LoVo (cell line): ENCODE results near the gene MICB.
"Not testable (repeated sequence)": the region's sequence is repeated elsewhere in the genome, so short reads cannot be mapped to it uniquely, and the experiment has no call there.

ENCODE experiments used
- DNase-seq: peaks from one replicate; pipeline ENCODE4 v3.0.0-alpha.2; 2016; ENCODE audit warnings: low spot score

The MICB gene

DNA sequence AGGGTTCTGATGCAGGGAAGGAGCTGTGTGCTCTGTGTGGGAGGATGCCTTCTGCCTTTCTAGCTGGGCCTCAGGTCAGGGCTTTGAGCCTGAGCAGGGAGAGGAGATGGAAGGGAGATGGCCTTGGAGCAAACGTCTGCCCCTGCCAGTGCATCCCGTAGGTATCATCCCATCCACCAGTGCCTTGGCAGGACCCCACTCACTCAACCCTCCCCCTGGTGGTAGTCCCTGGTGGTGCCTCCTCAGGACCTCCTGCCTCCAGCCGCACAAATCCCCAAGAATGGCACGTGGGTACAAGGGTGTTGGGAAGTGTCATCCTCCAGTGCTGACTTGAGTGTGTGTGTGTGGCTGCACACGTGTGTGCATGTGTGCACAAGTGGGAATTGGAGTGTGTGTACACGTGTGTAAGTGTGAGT lies 23.1 kb upstream of the MICB start:
- no peak for DNase-seq

DNA sequence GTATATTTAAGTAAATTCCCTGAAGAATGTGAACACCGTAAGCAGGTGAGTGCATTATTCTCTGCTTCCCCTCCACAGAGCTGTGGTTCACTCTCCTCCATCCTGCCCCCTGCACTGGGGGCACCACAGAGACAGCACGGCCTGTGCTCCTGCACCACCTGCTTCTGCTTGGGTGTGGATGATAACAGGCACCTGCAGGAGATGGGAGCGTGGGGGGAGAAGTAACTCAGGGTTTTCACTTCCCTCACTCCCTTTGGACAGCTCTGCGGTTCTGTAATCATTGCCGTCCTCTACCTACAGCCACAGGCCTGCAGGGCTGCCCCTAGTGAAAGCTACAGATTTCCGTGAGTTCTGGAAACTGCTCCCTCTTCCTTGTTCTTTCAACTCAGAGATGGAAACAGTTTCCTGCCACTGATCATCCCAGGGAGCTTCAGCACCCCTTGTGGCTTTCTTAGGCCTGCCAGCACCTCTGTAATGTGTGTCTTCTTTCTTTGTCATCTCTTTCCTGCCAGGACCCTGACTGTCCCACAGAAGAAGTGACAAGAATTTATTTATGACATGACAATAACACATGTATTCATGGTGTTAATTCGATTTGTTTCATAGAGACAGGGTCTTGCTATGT lies 21.3 kb upstream of the MICB start:
- no peak for DNase-seq

DNA sequence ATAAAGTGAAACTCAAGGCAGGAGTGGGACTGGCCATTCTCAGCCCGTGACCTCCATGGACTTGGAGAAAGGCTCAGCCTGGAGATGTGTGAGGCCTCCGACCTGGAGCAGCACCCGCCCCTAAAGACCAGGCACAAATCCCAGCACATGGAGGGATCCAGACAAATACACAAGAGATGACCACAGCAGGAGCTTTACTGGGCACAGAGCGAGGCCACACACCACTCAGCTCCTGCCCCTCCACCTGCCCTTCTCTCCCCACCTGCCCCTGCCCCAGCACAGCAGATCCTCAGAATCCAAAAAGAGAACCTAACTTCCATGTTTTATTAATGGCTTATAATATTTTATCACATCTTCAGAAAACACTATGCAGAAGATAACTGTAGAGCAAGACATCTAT lies 20.4 kb upstream of the MICB start:
- DNase-seq = no peak

DNA sequence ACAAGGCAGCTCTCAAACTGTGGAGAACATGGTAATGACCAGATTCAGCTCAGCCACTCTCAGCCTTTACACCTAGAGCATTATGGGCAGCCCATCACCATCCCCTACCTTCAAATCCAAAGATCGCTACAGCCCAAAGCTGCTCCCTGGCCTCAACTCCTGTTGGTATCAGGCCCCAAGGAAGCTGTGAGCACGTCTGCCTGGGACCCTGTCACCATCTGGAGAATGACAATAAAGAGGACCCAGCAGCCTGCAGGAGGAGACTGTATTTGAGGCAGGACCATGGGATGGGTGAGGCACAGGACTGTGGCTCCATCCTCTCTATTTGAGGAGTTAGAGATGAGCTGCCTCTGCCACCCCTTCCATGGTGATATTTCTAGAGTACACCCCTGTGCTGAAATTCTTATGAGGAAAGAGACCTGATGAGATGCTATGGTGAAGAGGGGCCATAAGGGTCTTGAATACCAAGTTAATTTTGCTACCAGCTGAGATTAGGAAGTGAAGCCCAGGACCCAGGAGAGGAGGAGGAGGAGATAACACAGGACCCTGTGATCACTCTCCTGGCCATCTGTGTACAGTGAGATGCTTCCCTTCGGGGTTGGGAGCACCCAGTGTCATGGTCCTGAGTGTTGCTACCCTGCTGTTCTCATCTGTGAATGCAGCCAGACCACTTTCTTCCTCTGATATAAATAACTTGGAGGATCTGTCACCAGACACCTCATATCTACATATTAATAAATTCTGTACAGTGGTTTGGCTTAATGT lies 19.6 kb upstream of the MICB start:
- DNase-seq = no peak

DNA sequence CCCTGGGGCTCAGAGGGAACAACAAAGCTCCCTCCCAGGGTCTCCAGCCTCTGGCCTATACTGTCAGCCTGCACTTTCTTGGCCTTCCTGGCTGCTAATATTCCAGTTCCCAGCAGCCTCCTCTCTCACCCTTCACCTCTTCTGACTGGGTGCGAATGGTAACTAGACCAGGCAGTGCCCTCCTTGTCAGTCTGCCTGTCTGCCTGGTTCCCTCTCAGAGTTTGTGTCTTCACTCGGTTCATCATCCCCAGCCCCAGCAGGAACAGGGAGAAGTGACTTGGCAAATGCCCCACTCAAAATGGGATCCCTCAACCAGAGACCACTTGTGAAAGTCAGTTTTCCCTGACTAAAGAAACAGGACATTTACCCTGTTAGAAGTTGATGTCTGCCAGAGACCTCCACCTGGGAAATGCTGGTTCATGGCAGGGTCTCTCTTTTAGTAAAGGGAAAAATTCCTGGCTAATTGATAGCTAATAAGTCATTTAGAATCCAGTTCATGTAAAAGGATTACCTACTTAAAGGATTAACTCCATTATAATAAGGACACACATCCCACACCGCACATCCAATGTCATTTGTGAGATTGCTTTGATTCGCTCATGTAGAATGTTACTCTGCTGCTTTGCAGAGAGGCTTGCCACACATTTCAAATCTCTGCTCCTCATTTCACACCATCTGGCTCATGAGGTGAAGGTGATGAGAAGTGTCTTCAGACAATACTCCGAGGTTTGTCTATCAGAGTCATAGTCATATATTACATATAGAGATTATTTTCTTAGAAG lies 18.6 kb upstream of the MICB start:
- no peak for DNase-seq

DNA sequence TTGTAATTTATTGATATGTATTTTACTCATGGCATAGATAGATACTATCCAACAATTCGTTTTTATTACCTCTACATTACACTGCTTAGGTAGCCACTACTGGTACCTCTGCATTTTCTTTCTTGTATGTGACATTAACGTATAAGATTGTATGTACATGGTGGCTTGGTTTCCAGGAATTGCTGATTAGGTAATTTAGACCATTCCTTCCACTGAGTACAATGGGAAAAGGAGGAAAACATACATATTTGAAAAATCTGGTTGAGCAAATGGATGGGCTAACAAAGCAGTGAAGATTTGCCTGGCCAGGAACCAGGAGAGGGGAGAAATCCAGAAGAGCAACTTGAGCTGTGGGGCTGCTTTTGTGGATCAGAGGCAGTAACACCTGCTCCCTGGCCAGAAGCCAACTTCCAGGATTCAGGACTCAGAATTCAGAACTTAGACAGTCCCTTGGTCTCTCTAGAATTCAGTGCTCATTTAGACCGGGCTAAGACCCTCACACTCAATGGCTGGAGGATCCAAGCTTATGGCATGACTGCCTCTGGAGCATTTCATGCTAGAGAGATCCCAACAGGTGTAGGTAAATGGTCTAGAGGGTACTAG lies 17.9 kb upstream of the MICB start:
- no peak for DNase-seq

DNA sequence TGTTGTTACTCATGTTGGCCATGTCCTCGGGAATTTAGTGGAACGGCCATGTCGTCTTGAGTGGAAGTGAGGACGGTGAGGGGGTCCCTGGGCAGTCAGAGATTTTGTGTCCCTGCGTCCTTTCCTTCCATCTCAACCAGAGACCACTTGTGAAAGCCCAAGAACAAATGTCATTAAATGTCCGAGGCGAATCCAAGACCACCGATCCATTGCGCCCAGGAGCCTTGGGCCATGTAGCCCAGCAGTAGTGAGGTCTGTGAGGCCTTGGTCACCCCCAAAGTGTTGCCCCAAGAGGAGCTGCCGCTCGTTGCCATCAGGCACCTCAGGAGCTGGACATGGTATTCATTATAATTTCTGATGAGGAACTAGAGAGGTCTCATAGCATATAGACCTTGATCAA lies 17.4 kb upstream of the MICB start:
- DNase-seq = no peak

DNA sequence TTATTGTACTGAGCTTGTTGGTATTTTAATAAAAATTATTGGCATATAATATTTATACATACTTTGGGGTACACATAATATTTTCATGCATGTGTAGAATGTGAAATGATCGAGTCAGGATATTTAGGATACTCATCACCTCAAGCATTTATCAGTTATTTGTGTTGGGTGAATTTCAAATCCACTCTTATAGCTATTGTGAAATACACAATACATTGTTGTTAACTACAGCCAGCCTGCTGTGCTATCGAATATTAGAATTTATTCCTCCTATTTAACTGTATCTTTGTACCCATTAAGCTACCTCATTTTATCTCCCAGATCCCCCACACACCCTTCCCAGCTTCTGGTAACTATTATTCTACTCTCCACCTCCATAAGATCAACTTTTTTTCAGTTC lies 14.6 kb upstream of the MICB start:
- no peak for DNase-seq

DNA sequence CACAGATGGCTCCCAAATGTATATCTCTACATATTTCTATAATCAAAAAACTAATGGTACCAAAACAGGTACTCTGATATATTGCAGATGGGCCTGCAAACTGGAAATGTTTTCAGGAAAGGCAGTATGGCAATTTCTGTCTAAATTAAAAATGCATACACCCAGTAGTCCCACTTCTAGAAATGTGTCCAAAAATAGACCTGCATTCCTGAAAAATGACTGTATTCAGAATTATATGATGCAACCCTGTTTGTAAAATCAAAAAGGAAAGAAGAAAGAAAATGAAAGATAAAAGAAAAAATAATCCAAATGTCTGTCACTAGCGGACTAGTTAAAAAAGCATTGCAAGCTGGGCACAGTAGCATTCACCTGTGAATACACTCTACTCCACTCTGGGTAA lies 12.9 kb upstream of the MICB start:
- DNase-seq = no peak

DNA sequence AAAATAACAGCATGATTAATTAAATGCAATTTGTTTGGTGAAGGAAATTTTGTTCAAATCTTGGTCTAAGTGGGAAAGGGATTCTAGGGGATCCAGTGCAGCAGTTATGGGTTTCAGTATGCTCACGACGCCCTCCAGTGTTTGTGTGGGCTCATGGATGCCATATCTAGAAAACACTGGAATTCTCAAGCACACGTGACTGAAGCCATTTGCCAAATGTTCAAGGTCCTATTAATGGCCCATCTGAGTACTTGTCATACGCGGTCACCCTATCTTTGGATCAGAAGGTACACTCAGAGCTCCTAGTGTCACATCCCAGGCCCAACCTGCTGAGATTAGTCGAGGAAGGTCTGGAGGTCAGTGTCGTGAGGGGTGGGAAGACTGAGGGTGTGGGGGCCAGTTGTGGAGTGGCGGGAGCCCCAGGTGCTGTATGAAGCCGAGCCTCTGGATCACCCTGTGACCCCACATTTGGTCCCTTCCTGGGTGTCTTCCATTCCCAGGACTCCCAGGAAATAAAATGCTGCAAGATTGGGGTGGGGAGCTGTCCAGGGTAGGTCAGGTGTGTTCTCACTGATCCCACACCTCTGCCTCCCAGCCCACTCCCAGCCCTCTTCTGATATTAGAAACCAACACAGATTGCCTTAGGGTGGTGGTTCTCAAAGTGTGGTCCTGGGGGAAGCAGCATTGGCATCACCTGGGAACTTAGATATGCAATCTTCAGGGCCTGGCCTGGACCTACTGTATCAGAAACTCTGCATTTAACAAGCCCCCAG lies 11.7 kb upstream of the MICB start:
- not testable (repeated sequence) for DNase-seq

DNA sequence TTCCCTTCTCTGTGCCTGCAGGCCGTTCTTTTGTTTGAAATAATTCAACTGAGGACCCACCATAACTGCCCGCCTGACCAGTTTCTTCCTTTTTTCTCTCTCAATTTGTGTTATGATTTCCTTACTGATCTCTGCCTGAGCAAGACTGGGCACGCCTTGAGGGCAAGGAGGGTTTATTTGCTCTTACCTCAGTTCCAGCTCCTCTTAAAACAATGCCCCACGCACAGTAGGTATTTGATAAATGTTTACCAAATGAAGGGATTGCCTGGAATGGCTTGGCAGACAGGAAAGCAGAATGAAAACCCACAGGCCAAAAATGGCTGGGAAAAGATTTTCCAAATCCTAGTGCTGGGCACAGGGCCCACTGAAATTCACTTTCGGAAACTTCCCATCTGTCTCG lies 10.3 kb upstream of the MICB start:
- DNase-seq = not testable (repeated sequence)

DNA sequence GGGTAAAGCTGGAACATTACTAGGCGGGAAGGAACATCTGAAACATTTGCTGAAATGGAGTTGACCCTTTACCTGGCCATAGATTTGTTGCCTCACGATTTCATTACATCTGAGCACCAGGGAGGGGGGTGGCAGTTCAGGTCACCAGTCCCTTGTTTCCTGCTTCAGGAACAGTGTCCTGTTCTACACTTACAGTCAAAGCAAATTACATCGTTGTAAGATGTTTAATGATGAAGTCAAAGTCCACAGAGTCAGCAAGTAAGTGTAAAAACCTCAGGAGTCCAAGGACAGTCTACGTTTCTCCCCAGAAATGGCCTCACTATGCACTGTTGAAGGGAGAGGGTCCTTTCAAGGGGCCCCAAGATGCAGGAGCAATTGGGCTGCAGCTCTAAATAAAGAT lies 8.9 kb upstream of the MICB start:
- DNase-seq = no peak

DNA sequence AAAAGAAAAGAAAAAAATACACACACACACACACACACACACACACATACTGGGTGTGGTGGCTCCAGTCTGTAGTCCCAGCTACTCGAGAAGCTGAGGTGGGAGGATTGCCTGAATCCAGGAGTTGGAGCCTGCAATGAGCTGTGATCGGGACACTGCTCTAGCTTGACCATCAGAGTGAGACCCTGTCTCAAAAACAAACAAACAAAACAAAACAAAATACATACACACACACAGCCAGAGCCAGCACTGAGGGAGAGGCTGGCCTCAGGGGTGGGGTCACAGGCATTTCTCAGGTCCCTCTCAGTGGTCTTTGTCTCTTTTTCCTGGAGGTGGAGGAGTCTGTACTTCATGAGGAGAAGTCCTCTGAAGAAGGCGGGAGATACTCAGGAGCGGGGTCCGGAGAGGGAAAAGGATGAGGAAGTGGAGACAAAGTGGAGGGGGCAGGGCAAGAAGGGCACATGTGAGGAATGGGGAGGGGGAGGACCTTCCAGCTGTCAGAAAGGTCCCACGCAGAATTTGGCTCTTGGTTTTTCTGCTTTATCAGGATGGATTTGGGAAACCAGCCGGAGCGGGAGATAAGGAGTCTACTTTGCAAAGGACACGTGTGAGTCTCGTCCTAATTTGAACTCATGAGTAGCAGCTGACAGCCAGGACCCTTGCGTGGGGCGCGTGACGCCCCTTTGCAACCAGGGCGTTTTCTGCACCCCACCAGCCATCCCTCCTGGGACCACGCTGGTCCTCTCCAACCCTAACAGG lies 7.7 kb upstream of the MICB start:
- DNase-seq = no peak

DNA sequence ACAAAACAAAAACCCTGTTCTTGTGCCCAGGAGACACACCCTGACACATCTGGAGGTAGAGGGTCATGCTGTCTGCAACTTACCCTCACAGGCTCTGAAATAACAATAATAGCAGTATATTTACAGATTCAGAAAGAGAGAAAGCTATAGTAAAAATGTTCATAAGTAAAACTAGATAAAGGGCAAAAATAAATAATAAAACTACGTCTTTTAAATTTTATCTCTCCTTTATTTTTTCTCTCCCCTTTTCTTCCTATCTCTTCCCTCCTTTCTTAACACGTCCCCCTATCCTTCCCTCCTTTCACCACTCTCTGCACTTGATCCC lies 4.4 kb upstream of the MICB start:
- DNase-seq = not testable (repeated sequence)

DNA sequence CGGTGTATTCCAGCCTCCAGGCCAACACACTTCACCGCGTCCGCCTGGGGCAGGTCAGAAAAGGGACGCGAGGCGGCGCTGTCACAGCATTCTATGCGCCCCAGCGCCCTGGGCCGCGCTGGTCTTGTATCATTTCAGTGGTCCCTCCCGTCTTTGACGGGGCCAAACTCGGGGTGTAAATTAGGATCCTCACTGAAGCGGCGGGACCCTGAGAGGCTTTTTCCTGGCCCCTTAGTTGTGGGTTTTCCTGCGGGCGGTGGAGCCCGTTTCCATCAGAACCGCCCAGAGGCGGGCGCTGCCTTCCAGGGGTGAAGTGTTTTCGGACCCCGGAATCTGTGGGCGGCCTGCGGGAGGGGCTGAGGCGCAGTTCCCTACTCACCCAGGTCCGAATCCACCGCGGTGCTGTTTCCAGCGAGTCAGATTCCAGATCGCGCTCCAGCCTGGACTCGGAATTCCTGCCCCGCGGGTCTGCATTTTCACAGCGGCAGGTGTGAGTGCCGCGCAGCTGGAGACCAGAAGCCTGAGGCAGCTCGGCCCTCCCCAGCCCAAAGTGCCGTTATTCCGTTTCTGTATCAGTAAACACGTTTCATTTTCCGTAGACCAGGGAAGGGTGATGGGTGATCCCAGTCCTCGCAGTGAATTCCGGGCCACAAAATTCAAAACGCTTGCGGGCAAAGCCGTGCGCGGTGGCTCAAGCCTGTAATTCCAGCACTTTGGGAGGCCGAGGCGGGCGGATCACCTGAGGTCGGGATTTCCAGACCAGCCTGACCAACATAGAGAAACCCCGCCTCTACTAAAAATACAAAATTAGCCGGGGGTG lies 3.9 kb upstream of the MICB start:
- DNase-seq = peak; percentile 85

DNA sequence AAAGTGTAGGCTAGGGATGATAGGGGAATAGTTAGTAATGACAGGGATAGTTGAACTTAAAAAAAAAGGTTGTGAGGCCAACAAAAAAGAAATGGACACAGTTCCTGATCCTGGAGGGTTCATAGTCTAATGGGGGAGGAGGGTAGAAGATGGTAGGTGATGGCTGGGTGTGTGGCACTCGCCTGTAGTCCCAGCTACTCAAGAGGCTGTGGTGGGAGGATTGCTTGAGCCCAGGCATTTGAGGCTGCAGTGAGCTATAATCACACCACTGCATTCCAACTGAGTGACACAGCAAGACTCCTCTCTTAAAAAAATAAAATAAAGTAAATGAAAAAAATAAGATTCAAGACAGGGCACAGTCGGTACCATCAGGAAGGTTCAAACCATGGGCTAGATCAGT lies 2.4 kb upstream of the MICB start:
- DNase-seq = no peak

DNA sequence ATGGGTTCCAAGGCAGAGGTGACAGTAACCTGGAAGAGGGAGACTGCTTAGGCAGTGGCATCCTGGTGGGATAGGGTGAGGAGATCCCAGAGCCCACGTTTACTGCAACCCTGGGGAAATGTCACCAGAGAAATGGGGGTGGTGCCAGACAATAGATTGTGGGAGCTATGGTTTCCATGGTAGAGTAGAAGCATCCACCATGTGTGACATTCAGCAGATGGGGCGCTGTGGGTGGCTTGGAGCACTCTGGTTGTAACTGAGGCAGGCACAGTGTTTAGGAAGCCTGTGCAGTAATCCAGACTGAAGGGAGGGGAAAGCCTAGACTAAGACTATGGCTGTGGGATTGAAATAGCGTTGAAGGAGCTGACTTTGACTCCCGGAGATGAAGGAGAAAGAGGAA lies 1.1 kb upstream of the MICB start:
- not testable (repeated sequence) for DNase-seq

DNA sequence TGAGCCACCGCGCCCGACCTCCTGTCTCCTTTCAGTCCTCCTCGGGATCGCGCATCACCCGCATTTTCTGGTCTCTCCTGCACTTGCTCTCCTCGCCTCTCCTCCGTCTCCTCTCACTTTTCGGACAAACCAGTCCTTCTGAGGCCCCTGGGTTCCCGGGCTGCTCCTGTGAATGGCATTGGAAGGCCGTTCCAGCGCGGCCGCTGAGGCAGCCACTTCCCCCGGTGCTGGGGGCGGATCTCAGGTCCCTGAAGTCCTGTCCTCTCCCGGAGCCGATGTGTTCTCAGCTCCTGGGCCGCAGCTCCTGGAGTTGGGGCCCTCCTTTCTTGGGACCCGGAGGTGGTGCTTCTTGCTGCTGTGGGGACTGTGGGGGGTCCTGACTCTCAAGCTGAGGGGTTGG lies 803 bp downstream of the MICB start:
- no peak for DNase-seq

DNA sequence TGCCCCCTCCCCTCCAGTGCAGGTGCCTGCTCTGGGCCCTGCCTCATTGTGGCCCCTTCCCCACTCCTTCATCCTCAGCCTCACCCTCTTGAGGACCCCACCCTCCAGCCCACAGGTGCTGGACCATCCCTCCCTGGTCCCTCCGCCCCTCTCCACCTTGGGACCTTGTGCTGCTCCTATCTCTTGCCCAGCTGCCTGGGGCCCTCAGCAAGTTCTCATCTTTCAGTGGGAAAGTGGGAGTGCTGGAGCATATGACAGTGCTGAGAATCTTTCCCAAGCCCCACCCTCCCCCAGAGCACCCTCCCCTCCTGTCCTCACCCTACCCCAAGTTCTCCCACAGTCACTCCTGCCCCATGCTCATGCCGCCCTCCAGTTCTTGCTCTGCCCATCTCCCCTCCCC lies 1.7 kb downstream of the MICB start:
- not testable (repeated sequence) for DNase-seq

DNA sequence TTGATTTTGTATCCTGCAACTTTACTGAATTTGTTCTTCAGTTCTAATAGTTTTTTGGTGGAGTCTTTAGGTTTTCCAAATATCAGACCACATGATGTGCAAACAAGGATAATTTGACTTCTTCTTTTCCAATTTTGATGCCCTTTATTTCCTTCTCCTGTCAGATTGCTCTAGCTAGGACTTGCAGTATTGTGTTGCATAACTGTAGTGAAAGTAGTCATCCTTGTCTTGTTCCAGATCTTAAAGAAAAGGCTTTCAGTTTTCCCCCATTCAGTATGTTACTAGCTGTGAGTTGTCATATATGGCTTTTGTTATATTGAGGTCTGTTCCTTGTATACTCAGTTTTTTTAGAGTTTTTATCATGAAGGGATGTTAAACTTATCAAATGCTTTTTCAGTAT lies 4.6 kb downstream of the MICB start:
- no peak for DNase-seq

DNA sequence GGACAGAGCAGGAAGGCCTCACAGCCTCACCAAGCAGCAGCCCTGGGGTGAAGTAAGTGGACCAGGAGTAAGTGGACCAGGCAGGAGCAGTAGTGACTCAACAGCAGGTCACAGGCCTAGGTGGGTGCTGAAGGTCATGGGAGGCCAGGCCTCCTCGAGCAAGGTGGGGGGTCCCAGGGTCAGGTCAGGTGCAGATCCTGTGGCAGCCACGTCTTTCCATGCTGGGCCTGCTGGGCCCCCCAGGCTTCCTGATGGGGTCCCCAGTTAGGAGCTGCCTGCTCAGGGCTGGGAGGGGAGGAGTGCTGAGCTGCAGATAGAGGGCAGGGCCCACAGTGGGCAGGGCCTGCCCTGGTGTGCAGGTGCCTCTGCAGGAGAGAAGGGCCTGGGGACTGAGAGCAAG lies 11.1 kb downstream of the MICB start:
- not testable (repeated sequence) for DNase-seq
